ENCODE results near the gene NRG3. TPM values are rescaled to one million over a fixed set of nuclear protein-coding genes. Genes with fewer than 3 reads are reported as not detected.

The NRG3 gene
- polyA plus RNA-seq, 2 donors = 0.01 to 0.04 TPM

DNA sequence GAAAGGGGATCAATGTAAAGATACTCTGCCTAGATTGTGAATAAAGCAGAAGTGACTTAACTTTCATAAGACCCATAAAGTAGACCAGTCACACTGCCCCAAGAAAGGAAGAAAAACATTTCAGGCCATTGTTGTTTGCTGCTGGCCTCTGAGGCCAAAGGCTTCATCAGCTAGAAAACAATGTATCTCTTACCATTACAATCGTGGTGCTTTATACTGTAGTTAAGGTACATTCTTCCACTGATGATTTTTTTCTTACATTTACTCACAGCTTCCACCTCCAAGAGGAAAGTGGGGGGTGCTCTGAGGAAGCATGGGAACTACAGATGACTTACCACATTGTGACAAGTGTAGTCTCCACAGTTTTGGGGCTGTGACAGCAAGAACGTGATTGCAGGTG is 68.6 kb downstream of the NRG3 start:
- H3K4me1 ChIP-seq (ENCODE audit: control insufficient read depth in 2 of 2, insufficient read depth in 2 of 2, low read length in 1 of 2) = no peaks in the 10 kb centered on the region
- H3K9me3 ChIP-seq (ENCODE audit: control insufficient read depth in 2 of 2, insufficient read depth in 1 of 2, low read depth in 1 of 2, low read length in 1 of 2) = no peaks in the 10 kb centered on the region
- no peaks in the 10 kb centered on the region for H3K27me3 ChIP-seq (ENCODE audit: control insufficient read depth in 1 of 2, insufficient read depth in 2 of 2, low read length in 2 of 2)
- no peak overlapping the region for H3K27ac ChIP-seq (ENCODE audit: low read depth in 2 of 2, low read length in 1 of 2)
- no peaks in the 10 kb centered on the region for H3K36me3 ChIP-seq (ENCODE audit: control insufficient read depth in 2 of 2, insufficient read depth in 2 of 2, low read length in 1 of 2)
- H3K4me3 ChIP-seq (ENCODE audit: low read depth in 1 of 2, low read length in 2 of 2) = no peak overlapping the region
- WGBS, 2 donors = 70 to 79% methylated on average over 2 of the region's 2 CpGs

- Histone ChIP-seq H3K27ac (ENCODE audit: low read depth in 2 of 2, low read length in 1 of 2) (no peak overlapping the region), H3K9me3 (ENCODE audit: control insufficient read depth in 2 of 2, insufficient read depth in 1 of 2, low read depth in 1 of 2, low read length in 1 of 2) (no peaks in the 10 kb centered on the region), H3K4me1 (ENCODE audit: control insufficient read depth in 2 of 2, insufficient read depth in 2 of 2, low read length in 1 of 2) (no peaks in the 10 kb centered on the region), H3K27me3 (ENCODE audit: control insufficient read depth in 1 of 2, insufficient read depth in 2 of 2, low read length in 2 of 2) (no peaks in the 10 kb centered on the region), H3K4me3 (ENCODE audit: low read depth in 1 of 2, low read length in 2 of 2) (no peak overlapping the region), H3K36me3 (ENCODE audit: control insufficient read depth in 2 of 2, insufficient read depth in 2 of 2, low read length in 1 of 2) (no peaks in the 10 kb centered on the region)
- WGBS, 2 donors = 62 to 64% methylated on average over 2 of the region's 2 CpGs
Observed at GRCh38 chr10:81944609-81945008, 69.6 kb downstream of the NRG3 start.

GRCh38 chr10:81949283-81949682 is 74.3 kb downstream of the NRG3 start:
- H3K36me3 ChIP-seq (ENCODE audit: control insufficient read depth in 2 of 2, insufficient read depth in 2 of 2, low read length in 1 of 2) = no peaks in the 10 kb centered on the region
- H3K9me3 ChIP-seq (ENCODE audit: control insufficient read depth in 2 of 2, insufficient read depth in 1 of 2, low read depth in 1 of 2, low read length in 1 of 2) = no peaks in the 10 kb centered on the region
- WGBS, 2 donors = 64 to 74% methylated on average over 5 of the region's 5 CpGs
- H3K27ac ChIP-seq (ENCODE audit: low read depth in 2 of 2, low read length in 1 of 2) = no peak overlapping the region
- H3K4me1 ChIP-seq (ENCODE audit: control insufficient read depth in 2 of 2, insufficient read depth in 2 of 2, low read length in 1 of 2) = no peaks in the 10 kb centered on the region
- H3K27me3 ChIP-seq (ENCODE audit: control insufficient read depth in 1 of 2, insufficient read depth in 2 of 2, low read length in 2 of 2) = no peaks in the 10 kb centered on the region
- no peak overlapping the region for H3K4me3 ChIP-seq (ENCODE audit: low read depth in 1 of 2, low read length in 2 of 2)

GRCh38 chr10:81950358-81950757 is 75.4 kb downstream of the NRG3 start:
- H3K4me1 ChIP-seq (ENCODE audit: control insufficient read depth in 2 of 2, insufficient read depth in 2 of 2, low read length in 1 of 2) = no peaks in the 10 kb centered on the region
- no peak overlapping the region for H3K4me3 ChIP-seq (ENCODE audit: low read depth in 1 of 2, low read length in 2 of 2)
- no peak overlapping the region for H3K27ac ChIP-seq (ENCODE audit: low read depth in 2 of 2, low read length in 1 of 2)
- H3K9me3 ChIP-seq (ENCODE audit: control insufficient read depth in 2 of 2, insufficient read depth in 1 of 2, low read depth in 1 of 2, low read length in 1 of 2) = no peaks in the 10 kb centered on the region
- no peaks in the 10 kb centered on the region for H3K27me3 ChIP-seq (ENCODE audit: control insufficient read depth in 1 of 2, insufficient read depth in 2 of 2, low read length in 2 of 2)
- H3K36me3 ChIP-seq (ENCODE audit: control insufficient read depth in 2 of 2, insufficient read depth in 2 of 2, low read length in 1 of 2) = no peaks in the 10 kb centered on the region
- 79 to 86% methylated on average over 2 of the region's 2 CpGs for WGBS, 2 donors

DNA sequence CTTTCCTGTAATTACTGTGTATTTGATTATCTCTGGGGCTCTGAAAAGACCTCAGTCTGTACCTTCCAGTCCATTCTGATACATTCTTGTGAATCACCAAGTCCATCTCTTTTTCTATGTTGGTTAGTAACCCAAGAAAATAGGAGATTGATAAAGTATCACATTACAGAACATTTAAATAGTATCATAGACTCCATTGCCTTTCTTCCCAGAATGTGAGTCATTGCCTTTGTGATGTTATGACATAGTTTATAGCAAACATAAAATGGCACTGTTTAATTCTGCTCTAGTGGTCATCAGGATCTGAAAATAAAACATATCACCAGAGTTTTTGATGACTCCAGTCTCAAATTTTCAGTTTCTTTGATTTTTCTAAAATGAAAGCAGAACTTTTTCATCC is 78.4 kb downstream of the NRG3 start:
- no peak overlapping the region for H3K27ac ChIP-seq (ENCODE audit: low read depth in 2 of 2, low read length in 1 of 2)
- H3K9me3 ChIP-seq (ENCODE audit: control insufficient read depth in 2 of 2, insufficient read depth in 1 of 2, low read depth in 1 of 2, low read length in 1 of 2) = no peaks in the 10 kb centered on the region
- H3K4me1 ChIP-seq (ENCODE audit: control insufficient read depth in 2 of 2, insufficient read depth in 2 of 2, low read length in 1 of 2) = no peaks in the 10 kb centered on the region
- no peak overlapping the region for H3K4me3 ChIP-seq (ENCODE audit: low read depth in 1 of 2, low read length in 2 of 2)
- no peaks in the 10 kb centered on the region for H3K27me3 ChIP-seq (ENCODE audit: control insufficient read depth in 1 of 2, insufficient read depth in 2 of 2, low read length in 2 of 2)
- H3K36me3 ChIP-seq (ENCODE audit: control insufficient read depth in 2 of 2, insufficient read depth in 2 of 2, low read length in 1 of 2) = no peaks in the 10 kb centered on the region

GRCh38 chr10:81957976-81958375 is 83.0 kb downstream of the NRG3 start:
- Histone ChIP-seq H3K9me3 (ENCODE audit: control insufficient read depth in 2 of 2, insufficient read depth in 1 of 2, low read depth in 1 of 2, low read length in 1 of 2) (peaks cover 0 to 2% of the 10 kb centered on the region in 2 donors), H3K27me3 (ENCODE audit: control insufficient read depth in 1 of 2, insufficient read depth in 2 of 2, low read length in 2 of 2) (no peaks in the 10 kb centered on the region), H3K4me3 (ENCODE audit: low read depth in 1 of 2, low read length in 2 of 2) (no peak overlapping the region), H3K36me3 (ENCODE audit: control insufficient read depth in 2 of 2, insufficient read depth in 2 of 2, low read length in 1 of 2) (no peaks in the 10 kb centered on the region), H3K4me1 (ENCODE audit: control insufficient read depth in 2 of 2, insufficient read depth in 2 of 2, low read length in 1 of 2) (no peaks in the 10 kb centered on the region), H3K27ac (ENCODE audit: low read depth in 2 of 2, low read length in 1 of 2) (no peak overlapping the region)
- 30 to 42% methylated on average over 2 of the region's 2 CpGs for WGBS, 2 donors

GRCh38 chr10:81959016-81959415 is 84.0 kb downstream of the NRG3 start:
- no peak overlapping the region for H3K4me3 ChIP-seq (ENCODE audit: low read depth in 1 of 2, low read length in 2 of 2)

DNA sequence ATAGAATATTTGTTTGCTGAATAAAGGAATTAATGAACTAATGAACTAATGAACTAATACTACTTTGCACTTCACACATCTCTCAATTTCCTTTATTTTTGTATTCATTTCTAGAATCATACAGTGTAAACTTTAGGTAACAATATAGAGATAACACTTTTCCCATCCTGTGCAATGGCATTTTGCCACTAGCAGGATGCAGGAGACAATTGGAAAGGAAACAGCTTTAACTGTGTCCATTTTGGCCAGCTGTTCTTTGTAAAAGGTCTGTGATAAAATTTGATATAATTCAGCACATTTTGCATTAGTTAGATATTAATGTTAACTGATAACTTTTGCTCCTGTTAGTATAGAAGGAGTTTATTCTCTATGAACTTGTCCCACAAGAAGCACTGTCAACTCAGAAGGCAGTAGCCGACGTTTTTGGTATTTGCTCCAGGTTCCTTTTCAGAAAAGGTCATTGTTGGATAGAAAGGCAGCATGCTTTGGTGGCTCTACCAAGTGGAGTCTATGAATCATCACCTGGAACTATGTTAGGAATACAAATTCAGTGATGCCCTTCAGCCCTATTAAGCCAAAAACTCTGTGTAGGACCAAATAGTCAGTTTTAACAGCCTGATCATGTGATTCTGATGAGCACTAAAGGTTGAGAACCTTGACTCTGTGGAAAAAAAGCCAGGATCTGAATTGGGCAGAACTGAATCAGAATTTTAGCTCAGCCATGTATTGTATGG is 86.6 kb downstream of the NRG3 start:
- WGBS, 2 donors = 68 to 71% methylated on average over 2 of the region's 2 CpGs
- peaks cover 0 to 2% of the 10 kb centered on the region in 2 donors for H3K9me3 ChIP-seq (ENCODE audit: control insufficient read depth in 2 of 2, insufficient read depth in 1 of 2, low read depth in 1 of 2, low read length in 1 of 2)
- H3K4me1 ChIP-seq (ENCODE audit: control insufficient read depth in 2 of 2, insufficient read depth in 2 of 2, low read length in 1 of 2) = no peaks in the 10 kb centered on the region

More at GRCh38 chr10:81959016-81959415, 84.0 kb downstream of the NRG3 start:
- Histone ChIP-seq H3K36me3 (ENCODE audit: control insufficient read depth in 2 of 2, insufficient read depth in 2 of 2, low read length in 1 of 2) (no peaks in the 10 kb centered on the region), H3K9me3 (ENCODE audit: control insufficient read depth in 2 of 2, insufficient read depth in 1 of 2, low read depth in 1 of 2, low read length in 1 of 2) (peaks cover 0 to 2% of the 10 kb centered on the region in 2 donors), H3K4me1 (ENCODE audit: control insufficient read depth in 2 of 2, insufficient read depth in 2 of 2, low read length in 1 of 2) (no peaks in the 10 kb centered on the region), H3K27me3 (ENCODE audit: control insufficient read depth in 1 of 2, insufficient read depth in 2 of 2, low read length in 2 of 2) (no peaks in the 10 kb centered on the region), H3K27ac (ENCODE audit: low read depth in 2 of 2, low read length in 1 of 2) (no peak overlapping the region)

GRCh38 chr10:81963606-81964005 is 88.6 kb downstream of the NRG3 start:
- no peaks in the 10 kb centered on the region for H3K27me3 ChIP-seq (ENCODE audit: control insufficient read depth in 1 of 2, insufficient read depth in 2 of 2, low read length in 2 of 2)
- H3K9me3 ChIP-seq (ENCODE audit: control insufficient read depth in 2 of 2, insufficient read depth in 1 of 2, low read depth in 1 of 2, low read length in 1 of 2) = peaks cover 0 to 2% of the 10 kb centered on the region in 2 donors
- no peaks in the 10 kb centered on the region for H3K36me3 ChIP-seq (ENCODE audit: control insufficient read depth in 2 of 2, insufficient read depth in 2 of 2, low read length in 1 of 2)
- no peaks in the 10 kb centered on the region for H3K4me1 ChIP-seq (ENCODE audit: control insufficient read depth in 2 of 2, insufficient read depth in 2 of 2, low read length in 1 of 2)
- 84 to 89% methylated on average over 9 of the region's 9 CpGs for WGBS, 2 donors
- no peak overlapping the region for H3K4me3 ChIP-seq (ENCODE audit: low read depth in 1 of 2, low read length in 2 of 2)
- H3K27ac ChIP-seq (ENCODE audit: low read depth in 2 of 2, low read length in 1 of 2) = no peak overlapping the region

More for the DNA sequence above, 86.6 kb downstream of the NRG3 start:
- H3K36me3 ChIP-seq (ENCODE audit: control insufficient read depth in 2 of 2, insufficient read depth in 2 of 2, low read length in 1 of 2) = no peaks in the 10 kb centered on the region
- H3K27ac ChIP-seq (ENCODE audit: low read depth in 2 of 2, low read length in 1 of 2) = no peak overlapping the region
- no peaks in the 10 kb centered on the region for H3K27me3 ChIP-seq (ENCODE audit: control insufficient read depth in 1 of 2, insufficient read depth in 2 of 2, low read length in 2 of 2)
- H3K4me3 ChIP-seq (ENCODE audit: low read depth in 1 of 2, low read length in 2 of 2) = no peak overlapping the region

DNA sequence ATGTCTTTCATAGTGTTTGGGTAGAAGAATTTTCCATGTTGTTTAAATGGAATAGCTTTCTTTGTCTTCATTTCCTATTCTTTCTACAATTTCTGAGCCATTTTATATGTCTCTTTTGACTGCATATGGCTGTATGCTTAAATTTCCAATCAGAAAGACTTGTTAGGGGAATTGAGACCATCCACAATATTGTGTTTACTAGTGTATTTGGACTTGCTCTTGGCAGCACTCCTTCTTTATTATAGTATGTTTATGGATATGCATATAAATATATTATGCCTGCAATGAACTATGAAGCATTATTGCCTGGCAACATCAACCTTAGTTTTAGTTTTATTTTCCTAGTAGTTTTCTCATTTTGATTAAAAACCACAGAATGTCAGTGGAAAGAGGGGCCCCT is 92.7 kb downstream of the NRG3 start:
- Histone ChIP-seq H3K9me3 (ENCODE audit: control insufficient read depth in 2 of 2, insufficient read depth in 1 of 2, low read depth in 1 of 2, low read length in 1 of 2) (peaks cover 0 to under 1% of the 10 kb centered on the region in 2 donors), H3K27ac (ENCODE audit: low read depth in 2 of 2, low read length in 1 of 2) (no peak overlapping the region), H3K4me3 (ENCODE audit: low read depth in 1 of 2, low read length in 2 of 2) (no peak overlapping the region), H3K36me3 (ENCODE audit: control insufficient read depth in 2 of 2, insufficient read depth in 2 of 2, low read length in 1 of 2) (no peaks in the 10 kb centered on the region), H3K27me3 (ENCODE audit: control insufficient read depth in 1 of 2, insufficient read depth in 2 of 2, low read length in 2 of 2) (no peaks in the 10 kb centered on the region), H3K4me1 (ENCODE audit: control insufficient read depth in 2 of 2, insufficient read depth in 2 of 2, low read length in 1 of 2) (no peaks in the 10 kb centered on the region)

All from esophagus (tissue), 2 donors.